H1 (cell line): ENCODE measurements around the gene CANT1.

ENCODE experiments used
- HDAC2 ChIP-seq, 2 experiments: fragments of 300-600 bp in 1 of 2; sonication (generic) in 1 of 2; IDR thresholded peaks; 2 replicates each; pipeline ENCODE4 v1.6.1; 2011 to 2012; ENCODE audit warnings: low read depth in 2 of 2, low read length in 2 of 2, mild to moderate bottlenecking in 2 of 2, moderate library complexity in 2 of 2, borderline replicate concordance in 1 of 2, inconsistent platforms in 1 of 2
- POLR2A ChIP-seq, 2 experiments: IDR thresholded peaks; 1 replicate in 1 of 2; 2 replicates in 1 of 2; pipeline ENCODE4 v1.6.1; 2011; ENCODE audit warnings: low read depth in 2 of 2, low read length in 2 of 2, mild to moderate bottlenecking in 2 of 2; ENCODE audit errors: control extremely low read depth in 1 of 2

DNA sequence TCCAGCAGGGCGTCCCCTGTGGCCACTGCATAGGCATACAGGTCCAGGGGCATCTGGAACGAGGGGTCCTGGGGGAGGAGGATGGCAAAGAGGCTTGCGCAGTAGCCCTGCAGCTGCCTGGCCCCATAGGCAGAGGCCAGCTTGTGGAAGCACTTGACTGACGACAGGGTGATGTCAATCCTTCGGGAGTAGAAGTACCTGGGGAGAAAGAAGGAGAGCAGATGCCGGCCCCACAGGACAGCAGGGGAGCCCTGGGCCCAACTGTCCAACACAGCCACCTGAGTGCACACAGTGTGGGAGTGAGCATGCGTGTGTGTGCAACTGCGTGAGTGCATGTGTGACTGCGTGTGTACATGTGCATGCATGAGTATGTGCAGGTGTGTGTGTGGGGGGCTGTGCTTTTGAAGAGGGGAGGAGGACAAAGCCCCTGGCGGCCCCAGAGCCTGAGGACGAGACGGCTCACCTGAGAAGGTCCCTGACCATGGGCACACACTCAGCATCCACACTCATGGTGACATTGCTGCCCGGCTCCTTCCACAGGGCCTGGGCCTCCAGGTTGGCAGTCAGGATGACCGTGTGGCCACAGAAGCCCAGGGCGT, 37.0 kb downstream of the CANT1 start:
- TF ChIP-seq HDAC2 (IDR thresholded peaks at IDR 0.05; ENCODE audit: borderline replicate concordance in 1 of 2, low read depth in 2 of 2, low read length in 2 of 2) = no peak
- no peak for TF ChIP-seq POLR2A (IDR thresholded peaks at IDR 0.05; ENCODE audit: control extremely low read depth in 1 of 2, low read depth in 2 of 2, low read length in 2 of 2)
